ENCODE measurements around the gene IL1RAPL2. TPM values are rescaled to one million over a fixed set of nuclear protein-coding genes. Genes with fewer than 3 reads are reported as not detected.
"Not testable (repeated sequence)": the region's sequence is repeated elsewhere in the genome, so short reads cannot be mapped to it uniquely, and the experiment has no call there.

The IL1RAPL2 gene
- total RNA-seq, 2 experiments from 2014 or later, result not detected

GRCh38 chrX:105754286-105754964 is 1188.4 kb downstream of the IL1RAPL2 start:
- H3K9me3 Mint-ChIP-seq, result peaks cover 4% of the 10 kb centered on the region
- DNase-seq, result no peak
- H3K4me1 Mint-ChIP-seq, result no peaks in the 10 kb centered on the region
- no peaks in the 10 kb centered on the region for H3K27me3 Mint-ChIP-seq
- H3K4me3 Mint-ChIP-seq, result no peak overlapping the region
- H3K36me3 Mint-ChIP-seq (ENCODE audit: low read depth), result no peaks in the 10 kb centered on the region
- ChIA-PET POLR2A (no interaction called here), CTCF (no interaction called here)
- H3K27ac Mint-ChIP-seq, result no peak overlapping the region

GRCh38 chrX:105755109-105755508 is 1189.1 kb downstream of the IL1RAPL2 start:
- Mint-ChIP-seq H3K9me3 (peaks cover 4% of the 10 kb centered on the region), H3K27me3 (no peaks in the 10 kb centered on the region), H3K4me3 (no peak overlapping the region), H3K27ac (no peak overlapping the region), H3K4me1 (no peaks in the 10 kb centered on the region), H3K36me3 (ENCODE audit: low read depth) (no peaks in the 10 kb centered on the region)
- no peak for DNase-seq
- POLR2A ChIA-PET, result no interaction called here
- CTCF ChIA-PET, result no interaction called here

DNA sequence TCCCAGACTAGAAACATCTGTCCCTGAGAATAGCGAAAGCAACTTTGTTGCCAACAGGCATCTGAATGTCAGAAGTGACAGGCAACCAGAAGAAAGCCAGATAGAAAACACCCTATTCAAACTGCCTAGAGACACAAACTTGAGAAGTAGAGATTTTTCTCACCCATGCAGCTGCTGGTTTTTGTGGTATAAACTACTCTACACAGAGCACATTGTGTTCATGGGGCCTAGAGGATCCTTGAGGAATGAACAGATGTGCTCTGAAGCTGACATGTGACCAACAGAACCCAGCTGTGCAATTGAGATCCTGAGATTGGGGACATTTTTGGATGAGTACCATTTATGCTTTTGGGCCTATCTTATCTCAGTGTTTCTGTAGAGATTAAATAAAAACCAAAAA is 1192.8 kb downstream of the IL1RAPL2 start:
- CTCF ChIA-PET, result no interaction called here
- H3K36me3 Mint-ChIP-seq (ENCODE audit: low read depth), result no peaks in the 10 kb centered on the region
- H3K27ac Mint-ChIP-seq, result no peak overlapping the region
- H3K9me3 Mint-ChIP-seq, result peaks cover 4% of the 10 kb centered on the region
- H3K4me1 Mint-ChIP-seq, result no peaks in the 10 kb centered on the region
- H3K27me3 Mint-ChIP-seq, result no peaks in the 10 kb centered on the region
- no peak for DNase-seq
- POLR2A ChIA-PET, result no interaction called here
- H3K4me3 Mint-ChIP-seq, result no peak overlapping the region

- no peaks in the 10 kb centered on the region for H3K27me3 Mint-ChIP-seq
- H3K36me3 Mint-ChIP-seq (ENCODE audit: low read depth), result no peaks in the 10 kb centered on the region
- no peaks in the 10 kb centered on the region for H3K4me1 Mint-ChIP-seq
- CTCF ChIA-PET, result no interaction called here
- H3K4me3 Mint-ChIP-seq, result no peak overlapping the region
- POLR2A ChIA-PET, result no interaction called here
- peaks cover 4% of the 10 kb centered on the region for H3K9me3 Mint-ChIP-seq
- no peak for DNase-seq
- no peak overlapping the region for H3K27ac Mint-ChIP-seq
Observed at GRCh38 chrX:105759598-105759997, 1193.6 kb downstream of the IL1RAPL2 start.

DNA sequence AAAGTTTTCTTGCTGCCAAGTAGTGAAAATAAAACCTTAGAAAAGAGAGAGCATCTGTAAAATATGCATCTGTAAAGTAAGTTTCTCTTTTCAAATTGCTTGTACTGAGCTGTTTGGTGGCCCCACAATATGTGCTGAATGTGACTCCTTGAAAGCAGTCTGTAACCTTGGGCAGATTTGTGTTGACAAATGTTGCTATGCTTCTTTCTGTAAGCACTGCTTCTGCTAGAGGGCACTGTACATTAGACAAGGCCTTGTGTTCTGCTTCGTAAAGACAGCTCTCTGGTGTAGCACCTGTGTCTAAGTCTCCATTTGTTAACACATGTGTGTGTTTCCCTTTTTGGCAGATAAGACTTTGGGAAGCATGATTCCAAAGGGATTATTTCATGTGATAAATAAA is 1199.7 kb downstream of the IL1RAPL2 start:
- Mint-ChIP-seq H3K36me3 (ENCODE audit: low read depth) (no peaks in the 10 kb centered on the region), H3K27me3 (no peaks in the 10 kb centered on the region), H3K27ac (no peak overlapping the region), H3K4me3 (no peak overlapping the region), H3K4me1 (no peaks in the 10 kb centered on the region), H3K9me3 (no peaks in the 10 kb centered on the region)
- ChIA-PET POLR2A (no interaction called here), CTCF (no interaction called here)
- no peak for DNase-seq

GRCh38 chrX:105773801-105774200 is 1207.8 kb downstream of the IL1RAPL2 start:
- H3K4me1 Mint-ChIP-seq, result no peaks in the 10 kb centered on the region
- ChIA-PET POLR2A (no interaction called here), CTCF (no interaction called here)
- H3K4me3 Mint-ChIP-seq, result no peak overlapping the region
- H3K36me3 Mint-ChIP-seq (ENCODE audit: low read depth), result no peaks in the 10 kb centered on the region
- no peak for DNase-seq
- no peak overlapping the region for H3K27ac Mint-ChIP-seq
- H3K9me3 Mint-ChIP-seq, result no peaks in the 10 kb centered on the region
- H3K27me3 Mint-ChIP-seq, result no peaks in the 10 kb centered on the region

- H3K36me3 Mint-ChIP-seq (ENCODE audit: low read depth), result no peaks in the 10 kb centered on the region
- no peak for DNase-seq
- H3K4me3 Mint-ChIP-seq, result no peak overlapping the region
- POLR2A ChIA-PET, result no interaction called here
- no peaks in the 10 kb centered on the region for H3K4me1 Mint-ChIP-seq
- no peak overlapping the region for H3K27ac Mint-ChIP-seq
- no peaks in the 10 kb centered on the region for H3K27me3 Mint-ChIP-seq
- no peaks in the 10 kb centered on the region for H3K9me3 Mint-ChIP-seq
- CTCF ChIA-PET, result no interaction called here
Observed at GRCh38 chrX:105775679-105776078, 1209.7 kb downstream of the IL1RAPL2 start.

- CTCF ChIA-PET, result no interaction called here
- Mint-ChIP-seq H3K36me3 (ENCODE audit: low read depth) (no peaks in the 10 kb centered on the region), H3K27ac (no peak overlapping the region), H3K4me1 (no peaks in the 10 kb centered on the region), H3K4me3 (no peak overlapping the region), H3K27me3 (no peaks in the 10 kb centered on the region), H3K9me3 (no peaks in the 10 kb centered on the region)
- DNase-seq, result no peak
- POLR2A ChIA-PET, result no interaction called here
Observed at GRCh38 chrX:105781804-105782203, 1215.8 kb downstream of the IL1RAPL2 start.

- H3K9me3 Mint-ChIP-seq; H3K27ac Mint-ChIP-seq; POLR2A ChIA-PET; CTCF ChIA-PET; DNase-seq; H3K27me3 Mint-ChIP-seq; H3K4me3 Mint-ChIP-seq; H3K4me1 Mint-ChIP-seq; H3K36me3 Mint-ChIP-seq (ENCODE audit: low read depth): not testable (repeated sequence)
Observed at GRCh38 chrX:105796877-105797276, 1230.9 kb downstream of the IL1RAPL2 start.

DNA sequence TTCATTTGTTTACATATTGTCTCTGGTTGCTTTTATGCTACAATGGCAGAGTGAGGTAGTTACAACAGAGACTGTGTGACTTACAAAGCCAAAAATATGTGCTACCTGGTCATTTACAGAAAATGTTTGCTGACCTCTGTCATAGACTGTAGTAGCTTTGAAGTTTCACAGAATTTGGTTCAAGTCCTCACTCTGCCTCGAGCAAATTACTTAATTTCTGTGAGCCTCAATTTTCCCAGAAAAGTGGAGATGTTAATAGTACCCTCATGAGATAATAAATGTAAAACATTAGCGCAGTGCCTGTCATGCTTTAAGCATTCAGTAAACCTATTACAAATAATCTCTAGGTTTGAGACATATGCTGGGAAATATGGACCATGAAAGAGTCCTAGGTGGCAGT is 1237.9 kb downstream of the IL1RAPL2 start:
- H3K27ac Mint-ChIP-seq, result no peak overlapping the region
- no peak for DNase-seq
- no peaks in the 10 kb centered on the region for H3K4me1 Mint-ChIP-seq
- H3K36me3 Mint-ChIP-seq (ENCODE audit: low read depth), result no peaks in the 10 kb centered on the region
- ChIA-PET POLR2A (no interaction called here), CTCF (no interaction called here)
- no peak overlapping the region for H3K4me3 Mint-ChIP-seq
- no peaks in the 10 kb centered on the region for H3K9me3 Mint-ChIP-seq
- no peaks in the 10 kb centered on the region for H3K27me3 Mint-ChIP-seq

- POLR2A ChIA-PET, result not testable (repeated sequence)
Observed at GRCh38 chrX:105805655-105806054, 1239.7 kb downstream of the IL1RAPL2 start.

GRCh38 chrX:105816517-105816916 is 1250.5 kb downstream of the IL1RAPL2 start:
- Mint-ChIP-seq H3K9me3 (no peaks in the 10 kb centered on the region), H3K27me3 (peaks cover 8% of the 10 kb centered on the region), H3K36me3 (ENCODE audit: low read depth) (no peaks in the 10 kb centered on the region), H3K4me3 (no peak overlapping the region), H3K27ac (no peak overlapping the region), H3K4me1 (no peaks in the 10 kb centered on the region)
- no peak for DNase-seq
- ChIA-PET POLR2A (no interaction called here), CTCF (no interaction called here)

More at GRCh38 chrX:105805655-105806054, 1239.7 kb downstream of the IL1RAPL2 start:
- H3K4me3 Mint-ChIP-seq; H3K27me3 Mint-ChIP-seq; CTCF ChIA-PET; H3K9me3 Mint-ChIP-seq; H3K27ac Mint-ChIP-seq; H3K36me3 Mint-ChIP-seq (ENCODE audit: low read depth); H3K4me1 Mint-ChIP-seq; DNase-seq: not testable (repeated sequence)
